Astrocyte (in vitro differentiated cells and primary cell): Measurements from ENCODE around the gene CDKN2B-AS1.

Experiments used
- EZH2 ChIP-seq: IDR thresholded peaks from 2 replicates; pipeline ENCODE4 v1.6.1; 2012; ENCODE audit warnings: mild to moderate bottlenecking, low read length, inconsistent platforms; ENCODE audit not compliant: insufficient read depth
- TF ChIP-seq, protein P1 (sequence below): IDR thresholded peaks from 2 replicates; pipeline ENCODE4 v1.5.1; 2011; ENCODE audit warnings: low read depth, mild to moderate bottlenecking, inconsistent platforms, low read length, moderate library complexity; ENCODE audit not compliant: insufficient read depth

DNA sequence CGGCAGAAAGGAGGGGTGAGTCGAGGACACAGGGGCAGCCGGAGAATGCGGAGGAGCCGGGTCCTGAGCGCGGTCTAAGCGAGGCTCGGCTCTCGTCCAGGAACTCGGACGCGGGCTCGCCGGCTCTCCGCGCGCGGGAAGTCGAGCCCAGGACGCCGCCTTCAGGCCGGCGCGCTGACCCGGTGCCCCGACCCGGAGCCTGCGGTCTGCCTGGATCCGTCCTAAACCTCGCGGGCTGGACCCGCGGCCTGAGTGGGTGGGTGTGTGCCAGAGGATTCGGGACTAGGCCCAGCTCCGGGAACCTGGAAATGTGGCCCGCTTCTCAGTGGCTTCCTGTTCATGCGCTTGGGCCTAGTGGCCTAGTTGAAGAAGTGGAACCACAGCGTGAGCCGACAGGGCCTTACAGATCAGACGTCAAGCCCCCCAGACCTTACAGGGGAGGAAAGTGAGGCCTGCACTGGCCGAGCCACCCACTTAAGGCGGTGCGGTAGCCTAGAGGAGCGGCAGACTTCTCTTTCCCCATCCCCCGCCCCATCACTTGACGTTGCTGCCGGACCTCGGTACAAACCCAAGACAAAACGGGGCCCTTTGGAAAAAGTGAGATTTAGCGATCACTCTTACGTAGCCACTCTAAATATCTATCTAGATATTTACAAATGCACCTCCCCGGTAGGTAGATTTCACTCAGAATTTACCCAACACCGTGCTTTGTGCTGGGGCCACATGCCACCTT is 1.2 kb downstream of the CDKN2B-AS1 start:
- TF ChIP-seq, protein P1, sequence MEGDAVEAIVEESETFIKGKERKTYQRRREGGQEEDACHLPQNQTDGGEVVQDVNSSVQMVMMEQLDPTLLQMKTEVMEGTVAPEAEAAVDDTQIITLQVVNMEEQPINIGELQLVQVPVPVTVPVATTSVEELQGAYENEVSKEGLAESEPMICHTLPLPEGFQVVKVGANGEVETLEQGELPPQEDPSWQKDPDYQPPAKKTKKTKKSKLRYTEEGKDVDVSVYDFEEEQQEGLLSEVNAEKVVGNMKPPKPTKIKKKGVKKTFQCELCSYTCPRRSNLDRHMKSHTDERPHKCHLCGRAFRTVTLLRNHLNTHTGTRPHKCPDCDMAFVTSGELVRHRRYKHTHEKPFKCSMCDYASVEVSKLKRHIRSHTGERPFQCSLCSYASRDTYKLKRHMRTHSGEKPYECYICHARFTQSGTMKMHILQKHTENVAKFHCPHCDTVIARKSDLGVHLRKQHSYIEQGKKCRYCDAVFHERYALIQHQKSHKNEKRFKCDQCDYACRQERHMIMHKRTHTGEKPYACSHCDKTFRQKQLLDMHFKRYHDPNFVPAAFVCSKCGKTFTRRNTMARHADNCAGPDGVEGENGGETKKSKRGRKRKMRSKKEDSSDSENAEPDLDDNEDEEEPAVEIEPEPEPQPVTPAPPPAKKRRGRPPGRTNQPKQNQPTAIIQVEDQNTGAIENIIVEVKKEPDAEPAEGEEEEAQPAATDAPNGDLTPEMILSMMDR = no peak
- no peak for TF ChIP-seq EZH2
